GM12878 (cell line): Measurements from ENCODE around the gene ISG15. TPM values are rescaled to one million over a fixed set of nuclear protein-coding genes. Genes with fewer than 3 reads are reported as not detected.

Experiments
- ATAC-seq: fragments of 200-7000 bp; cut with Tn5 transposase; 3 replicates; pipeline ENCODE4 v1.9.1; 2020; ENCODE audit warnings: mild to moderate bottlenecking, moderate library complexity
- BruUV-seq: library from RNA; stranded (reverse); fragments of 400-500 nt; replicated peaks from 2 replicates; lab custom pipeline; 2021; lab: Mats Ljungman, UMichigan
- CTCF ChIA-PET: fragments of 300-600 bp; sonication (Branson Sonifier 250); formaldehyde crosslinking; extraction: SDS; loops from one replicate; lab custom pipeline; 2021; ENCODE audit warnings: inconsistent platforms; lab: Yijun Ruan, JAX
- POLR2A ChIA-PET: fragments of 350-600 bp; formaldehyde crosslinking; extraction: SDS; loops from one replicate; lab custom pipeline; 2021; ENCODE audit warnings: inconsistent platforms; lab: Charles Lee
- RAD21 ChIA-PET: fragments of 300-600 bp; sonication (Branson Sonifier 250); formaldehyde crosslinking; loops from one replicate; lab custom pipeline; 2023; ENCODE audit warnings: antibody characterized with exemption; ENCODE audit not compliant: unreplicated experiment; lab: Charles Lee
- SMC1A ChIA-PET: fragments of 300-600 bp; sonication (Branson Sonifier 250); formaldehyde crosslinking; loops from one replicate; lab custom pipeline; 2023; ENCODE audit not compliant: unreplicated experiment, uncharacterized antibody; lab: Charles Lee
- DNase-seq: peaks from one replicate; pipeline ENCODE4 v3.0.0-alpha.2; 2011; ENCODE audit warnings: low read depth, low spot score
- FAIRE-seq: peaks from 3 replicates; lab custom pipeline; 2011; peaks lifted over from hg19 to GRCh38; lab: Jason Lieb, UNC
- H2AFZ ChIP-seq: 2 replicates; pipeline ENCODE4 v1.6.0; 2011; ENCODE audit warnings: low read depth, low read length, control low read depth; ENCODE audit not compliant: control insufficient read depth
- H3K27ac ChIP-seq: 2 replicates; pipeline ENCODE4 v1.5.1; 2011; ENCODE audit warnings: control low read depth; ENCODE audit not compliant: control insufficient read depth, insufficient read depth
- H3K27me3 ChIP-seq, 2 experiments: replicated peaks in 1 of 2; 2 replicates each; pipeline versions ENCODE4 v1.6.0 to v1.6.1; 2011; ENCODE audit warnings: low read length in 1 of 2; ENCODE audit not compliant: control insufficient read depth in 2 of 2, insufficient read depth in 2 of 2
- H3K36me3 ChIP-seq, 2 experiments: 2 replicates each; pipeline ENCODE4 v1.5.1; 2011; ENCODE audit warnings: low read length in 1 of 2; ENCODE audit not compliant: control insufficient read depth in 2 of 2, insufficient read depth in 2 of 2
- H3K4me1 ChIP-seq: 2 replicates; pipeline ENCODE4 v1.6.1; 2011; ENCODE audit warnings: mild to moderate bottlenecking, low read length, moderate library complexity, mixed read lengths; ENCODE audit not compliant: control insufficient read depth, insufficient read depth
- H3K4me2 ChIP-seq: 2 replicates; pipeline ENCODE4 v1.6.0; 2011; ENCODE audit warnings: control low read depth; ENCODE audit not compliant: control insufficient read depth, insufficient read depth
- H3K4me3 ChIP-seq: fragments of 200-600 bp; sonication (generic); 2 replicates; pipeline ENCODE4 v1.5.1; 2016
- H3K79me2 ChIP-seq: 2 replicates; pipeline ENCODE4 v1.6.0; 2011; ENCODE audit warnings: low read length; ENCODE audit not compliant: control insufficient read depth, insufficient read depth
- H3K9ac ChIP-seq: 2 replicates; pipeline ENCODE4 v1.8.0; 2011; ENCODE audit warnings: low read length, control low read depth, mixed read lengths; ENCODE audit not compliant: control insufficient read depth, insufficient read depth
- H3K9me3 ChIP-seq: replicated peaks from 3 replicates; pipeline ENCODE4 v1.5.1; 2011; ENCODE audit warnings: mild to moderate bottlenecking, low read length; ENCODE audit not compliant: control insufficient read depth, insufficient read depth
- H4K20me1 ChIP-seq: 2 replicates; pipeline ENCODE4 v1.6.0; 2011; ENCODE audit not compliant: control insufficient read depth, insufficient read depth
- ATF3 ChIP-seq: IDR thresholded peaks from 2 replicates; pipeline ENCODE4 v1.6.1; 2011; ENCODE audit warnings: low read depth, mild to moderate bottlenecking, low read length, moderate library complexity, borderline replicate concordance; ENCODE audit errors: extremely low read depth
- CEBPZ ChIP-seq: fragments of 150-350 bp; IDR thresholded peaks from 2 replicates; pipeline ENCODE4 v1.6.1; 2016; ENCODE audit warnings: low read depth, low read length
- CHD1 ChIP-seq: IDR thresholded peaks from 2 replicates; pipeline ENCODE4 v1.6.1; 2012; ENCODE audit warnings: low read depth, low read length, improper control_type of control experiment
- CUX1 ChIP-seq: IDR thresholded peaks from 2 replicates; pipeline ENCODE4 v1.6.1; 2012; ENCODE audit warnings: improper control_type of control experiment, low read depth, low read length; ENCODE audit not compliant: insufficient replicate concordance
- MYB ChIP-seq: fragments of 150-350 bp; IDR thresholded peaks from 2 replicates; pipeline ENCODE4 v1.6.1; 2014; ENCODE audit warnings: mild to moderate bottlenecking, low read depth, low read length, borderline replicate concordance
- NKRF ChIP-seq: fragments of 450-650 bp; conservative IDR thresholded peaks from 2 replicates; pipeline ENCODE4 v1.6.1; 2017; ENCODE audit warnings: mild to moderate bottlenecking, moderate library complexity
- RB1 ChIP-seq: fragments of 450-650 bp; formaldehyde crosslinking; IDR thresholded peaks from 2 replicates; pipeline ENCODE4 v1.6.1; 2017; ENCODE audit warnings: mild to moderate bottlenecking, borderline replicate concordance
- SMAD1 ChIP-seq: fragments of 450-650 bp; IDR thresholded peaks from 2 replicates; pipeline ENCODE4 v1.6.1; 2018; ENCODE audit warnings: mild to moderate bottlenecking, low read depth; ENCODE audit not compliant: partially characterized antibody
- TCF3 ChIP-seq: IDR thresholded peaks from 2 replicates; pipeline ENCODE4 v1.6.1; 2012; ENCODE audit warnings: low read depth, mild to moderate bottlenecking, low read length, borderline replicate concordance; ENCODE audit not compliant: insufficient read depth
- ZNF384 ChIP-seq: IDR thresholded peaks from 2 replicates; pipeline ENCODE4 v1.6.1; 2012; ENCODE audit warnings: low read depth, mild to moderate bottlenecking, low read length, improper control_type of control experiment, borderline replicate concordance
- WGBS: methylation state at CpG from one replicate; pipeline ENCODE4 v1.1.6; 2016; ENCODE audit warnings: low lambda C conversion rate; ENCODE audit not compliant: insufficient replicate concordance, insufficient coverage; ENCODE audit errors: missing lambda C conversion rate; 5-methylcytosine and 5-hydroxymethylcytosine counted together
- in situ Hi-C: fragments of 300-500 bp; cut with MboI; formaldehyde crosslinking; loops from 9 replicates; pipeline ENCODE4 v1.14.3; 2018; ENCODE audit warnings: mixed read lengths
- intact Hi-C: fragments of 100-400 bp; cut with micrococcal nuclease; formaldehyde crosslinking; loops from one replicate; pipeline ENCODE4 v1.14.2; 2022; ENCODE audit not compliant: unreplicated experiment
- polyA plus RNA-seq, 11 experiments: library from polyadenylated mRNA; depleted of rRNA in 4 of 11; unstranded in 6 of 11; stranded (reverse) in 5 of 11; fragments of >200 nt; fragmentation: Nextera tagmentation in 4 of 11; fragmentation: Illumina TruSeq in 1 of 11; extraction: Ambion mirVana in 4 of 11; extraction: Trizol in 1 of 11; gene quantifications; 1 replicate in 1 of 11; 2 replicates in 10 of 11; pipeline versions ENCODE4 v1.2.1 to v1.2.3, GENCODE V29; 2011 to 2016; ENCODE audit warnings: inconsistent platforms in 2 of 11, missing spikeins in 2 of 11, low read depth in 1 of 11
- total RNA-seq, 4 experiments: library from RNA; depleted of rRNA in 3 of 4; stranded (reverse); fragments of >200 nt in 3 of 4; fragmentation: Illumina TruSeq in 1 of 4; extraction: Trizol in 1 of 4; gene quantifications; 2 replicates each; pipeline versions ENCODE4 v1.2.1 to v1.2.3, GENCODE V29; 2013 to 2021

The ISG15 gene
- total and polyA plus RNA-seq, 10 of the 15 experiments (the other 5 are each of a cell fraction or from before 2014, with no cell fraction given): 7.8 to 384 (median 274) TPM

- FAIRE-seq: no peak
- CTCF ChIA-PET: no interaction called here
- BruUV-seq: no TSS peak
Observed at GRCh38 chr1:1045129-1045528, 31.8 kb downstream of the ISG15 start.

More at GRCh38 chr1:1045129-1045528, 31.8 kb downstream of the ISG15 start:
- in situ Hi-C loops: no loop called here
- H3K4me3 ChIP-seq: no peak overlapping the region
- no peak for DNase-seq
- H3K36me3 ChIP-seq: peaks cover 0 to 23% of the 10 kb centered on the region in 2 experiments; a peak in 3 of 4 replicates
- H3K79me2 ChIP-seq: no peaks in the 10 kb centered on the region
- no peak overlapping the region for H3K4me2 ChIP-seq
- POLR2A ChIA-PET: no interaction called here
- H3K4me1 ChIP-seq: peaks cover 4% of the 10 kb centered on the region
- H2AFZ ChIP-seq: no peak overlapping the region
- H3K27me3 ChIP-seq: no peaks in the 10 kb centered on the region
- no peak overlapping the region for H3K27ac ChIP-seq
- TF ChIP-seq CHD1 (no peak), ATF3 (no peak), SMAD1 (no peak), CUX1 (no peak), CEBPZ (no peak), TCF3 (no peak), NKRF (no peak), MYB (no peak), RB1 (no peak), ZNF384 (no peak)
- TF ChIP-seq, all 136 proteins: peak for 0
- Histone ChIP-seq H3K9me3 (no peaks in the 10 kb centered on the region), H4K20me1 (no peaks in the 10 kb centered on the region), H3K9ac (no peak overlapping the region)
- RAD21 ChIA-PET: no interaction called here
- 89% methylated on average over 23 of the region's 23 CpGs for WGBS
- intact Hi-C loops: no loop called here
- SMC1A ChIA-PET: no interaction called here
- no peak for ATAC-seq
